ENCODE measurements around the gene FAM114A1. TPM values are rescaled to one million over a fixed set of nuclear protein-coding genes. Genes with fewer than 3 reads are reported as not detected.
A peak's percentile ranks its signal among the peaks of the same experiment; 100 is the strongest.

FAM114A1 gene
- total RNA-seq, 1 donor from 2014 or later = 27.0 TPM

Small RNA genes within 50 kb of the gene (microRNA-seq; reads per million reads assigned to microRNA genes)
- gene MIR574 (ENCODE audit: unreplicated experiment) = 233 reads per million, percentile 86 among the genes with 10 or more reads in this experiment

Other genes starting within 250 kb of the FAM114A1 start
- 73.4 TPM for gene KLF3, start 203.6 kb upstream of the FAM114A1 start, total RNA-seq (ENCODE audit: unreplicated experiment)
- not detected for gene TLR10, start 84.8 kb upstream of the FAM114A1 start, total RNA-seq (ENCODE audit: unreplicated experiment)
- 0.23 TPM for gene TLR1, start 63.0 kb upstream of the FAM114A1 start, total RNA-seq (ENCODE audit: unreplicated experiment)
- 0.85 TPM for gene TLR6, start 11.0 kb upstream of the FAM114A1 start, total RNA-seq (ENCODE audit: unreplicated experiment)
- gene TMEM156, start 164.6 kb downstream of the FAM114A1 start, total RNA-seq (ENCODE audit: unreplicated experiment) = not detected
- 46.0 TPM for gene KLHL5, start 194.4 kb downstream of the FAM114A1 start, total RNA-seq (ENCODE audit: unreplicated experiment)